ENCODE results near the gene IL1RAP.

- TF ChIP-seq CTCF (IDR thresholded peaks at IDR 0.05) (no peak), POLR2A (IDR thresholded peaks at IDR 0.05) (no peak)
These were observed 74.7 kb downstream of the IL1RAP start for GRCh38 chr3:190588570-190588969.

Measured in thyroid gland (tissue), 4 donors.